Ovary (tissue), 3 donors: ENCODE results near the gene THBS4.

Source experiments
- CTCF ChIP-seq, 3 donors: fragments of 450-650 bp in 2 of 3; fragments of 200-600 bp in 1 of 3; IDR thresholded peaks; one replicate each; pipeline versions ENCODE4 v1.5.1 to v1.8.0; 2016 to 2022; ENCODE audit warnings: antibody characterized with exemption in 3 of 3, mild to moderate bottlenecking in 1 of 3
- POLR2A ChIP-seq: fragments of 450-650 bp; IDR thresholded peaks from one replicate; pipeline ENCODE4 v1.6.1; 2017; ENCODE audit warnings: antibody characterized with exemption, mild to moderate bottlenecking, moderate library complexity
- donor health status: DM: no; HTN: no; CAD: no.

GRCh38 chr5:80048084-80048780, 13.1 kb downstream of the THBS4 start:
- TF ChIP-seq CTCF (IDR thresholded peaks at IDR 0.05): no peak
- TF ChIP-seq POLR2A: no peak
